ENCODE data around the gene SAMD11. TPM values are rescaled to one million over a fixed set of nuclear protein-coding genes. Genes with fewer than 3 reads are reported as not detected.

The SAMD11 gene
- total RNA-seq, 1 experiment from 2014 or later = 11.5 TPM

- ChIA-PET CTCF (interaction anchor here (0.8 kb wide), 1 partner anchor 84 kb away, joined by 3 read pairs; no protein-coding TSS in a partner anchor), POLR2A (no interaction called here), RAD21 (ENCODE audit: low non-redundant PET in 1 of 2, low total read pairs in 2 of 2, uncharacterized antibody in 2 of 2, unreplicated experiment in 2 of 2) (no interaction called here)
- Histone ChIP-seq H3K9me2 (ENCODE audit: insufficient read depth) (no peaks in the 10 kb centered on the region), H4K20me1 (ENCODE audit: insufficient read depth) (no peaks in the 10 kb centered on the region), H3K79me2 (ENCODE audit: insufficient read depth, low read length) (no peaks in the 10 kb centered on the region), H3K9ac (ENCODE audit: low read length) (no peak overlapping the region), H3K9me3 (ENCODE audit: control insufficient read depth in 1 of 2, insufficient read depth in 1 of 2, low read depth in 1 of 2, low read length in 2 of 2) (no peaks in the 10 kb centered on the region), H3K36me3 (ENCODE audit: control insufficient read depth in 1 of 2, insufficient read depth in 2 of 2, low read length in 2 of 2) (no peaks in the 10 kb centered on the region), H2AFZ (ENCODE audit: low read depth, low read length, poor library complexity, severe bottlenecking) (no peak overlapping the region), H3K4me2 (ENCODE audit: low read length) (no peak overlapping the region), H3K4me3 (replicated peaks in 1 of 2; ENCODE audit: low read depth in 1 of 2, low read length in 2 of 2) (no peak overlapping the region), H3K27ac (ENCODE audit: low read depth, low read length) (no peak overlapping the region), H3K27me3 (ENCODE audit: insufficient read depth, low read length) (no peaks in the 10 kb centered on the region), H3K4me1 (ENCODE audit: control insufficient read depth in 1 of 2, insufficient read depth in 2 of 2, low read length in 2 of 2) (peaks cover 10 to 18% of the 10 kb centered on the region in 2 experiments)
- no TSS peak for BruUV-seq (replicated peaks)
- ATAC-seq (no peak), DNase-seq (ENCODE audit: low read depth, low spot score) (no peak)
- no peak for TF ChIP-seq POLR2AphosphoS5 (IDR thresholded peaks at IDR 0.05; ENCODE audit: low read depth, low read length)
- no peak for TF ChIP-seq ZNF274 (IDR thresholded peaks at IDR 0.05; ENCODE audit: low read depth, low read length)
- no peak for TF ChIP-seq CBX3 (IDR thresholded peaks at IDR 0.05; ENCODE audit: low read depth)
- no peak for TF ChIP-seq EZH2phosphoT487 (IDR thresholded peaks at IDR 0.05; ENCODE audit: borderline replicate concordance)
- intact Hi-C loops (cut with micrococcal nuclease) = loop anchor here (5.0 kb wide), 1 partner anchor 82 kb away; no protein-coding TSS in a partner anchor
Observed at GRCh38 chr1:980137-980571, 56.4 kb downstream of the SAMD11 start.

DNA sequence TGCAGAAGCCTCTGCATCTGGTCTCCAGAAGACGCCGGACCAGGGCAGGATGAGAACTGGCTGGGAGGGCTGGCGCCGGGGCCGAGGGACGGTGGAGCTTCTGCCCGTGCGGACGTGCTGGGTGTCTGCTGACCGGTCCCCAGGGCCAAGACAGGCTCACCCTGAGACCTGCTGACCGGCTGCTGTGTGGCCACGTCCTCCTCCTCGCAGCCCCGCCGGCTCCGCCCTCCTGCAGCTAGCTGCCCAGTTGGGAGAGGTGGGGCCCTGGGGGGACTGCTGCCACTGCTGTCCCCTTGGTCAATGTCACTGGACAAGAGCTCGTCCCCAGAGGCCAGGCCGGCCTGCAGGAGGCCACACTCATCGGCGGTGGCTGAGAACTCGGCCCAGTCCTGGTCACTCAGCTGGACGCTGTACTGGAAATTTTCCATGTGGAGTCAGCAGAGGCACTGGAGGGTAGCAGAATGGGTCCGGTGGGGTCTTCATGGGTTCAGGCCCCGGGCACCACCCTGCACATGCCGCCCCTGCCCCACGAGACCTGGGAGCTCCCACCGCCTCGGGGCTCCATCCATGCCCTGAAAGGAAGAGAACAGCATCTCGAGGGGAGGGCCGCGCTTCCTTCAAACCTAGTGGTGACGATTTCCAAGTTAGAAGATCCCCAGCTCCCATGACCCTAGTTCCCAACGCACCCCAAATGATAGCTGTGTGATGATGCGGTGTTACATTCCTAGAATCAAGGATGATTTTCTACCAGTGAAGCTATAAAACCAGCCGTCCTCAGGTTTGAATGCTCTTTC lies 57.1 kb downstream of the SAMD11 start:
- no TSS peak for BruUV-seq (replicated peaks)
- ChIA-PET POLR2A (no interaction called here), RAD21 (ENCODE audit: low non-redundant PET in 1 of 2, low total read pairs in 2 of 2, uncharacterized antibody in 2 of 2, unreplicated experiment in 2 of 2) (no interaction called here), CTCF (interaction anchor here (0.6 to 0.8 kb wide), 2 partner anchors 14 to 83 kb away, joined by 3 read pairs; no protein-coding TSS in a partner anchor)
- Histone ChIP-seq H3K9ac (ENCODE audit: low read length) (no peak overlapping the region), H2AFZ (ENCODE audit: low read depth, low read length, poor library complexity, severe bottlenecking) (no peak overlapping the region), H3K4me3 (replicated peaks in 1 of 2; ENCODE audit: low read depth in 1 of 2, low read length in 2 of 2) (no peak overlapping the region), H3K9me3 (ENCODE audit: control insufficient read depth in 1 of 2, insufficient read depth in 1 of 2, low read depth in 1 of 2, low read length in 2 of 2) (no peaks in the 10 kb centered on the region), H3K36me3 (ENCODE audit: control insufficient read depth in 1 of 2, insufficient read depth in 2 of 2, low read length in 2 of 2) (no peaks in the 10 kb centered on the region), H3K27me3 (ENCODE audit: insufficient read depth, low read length) (no peaks in the 10 kb centered on the region), H3K4me2 (ENCODE audit: low read length) (no peak overlapping the region), H3K4me1 (ENCODE audit: control insufficient read depth in 1 of 2, insufficient read depth in 2 of 2, low read length in 2 of 2) (peaks cover 4 to 12% of the 10 kb centered on the region in 2 experiments), H3K27ac (ENCODE audit: low read depth, low read length) (no peak overlapping the region), H4K20me1 (ENCODE audit: insufficient read depth) (no peaks in the 10 kb centered on the region), H3K9me2 (ENCODE audit: insufficient read depth) (no peaks in the 10 kb centered on the region), H3K79me2 (ENCODE audit: insufficient read depth, low read length) (no peaks in the 10 kb centered on the region)
- no peak for ATAC-seq
- DNase-seq (ENCODE audit: low read depth, low spot score) = no peak
- intact Hi-C loops (cut with micrococcal nuclease) = loop anchor here (5.0 kb wide), 1 partner anchor 82 kb away; no protein-coding TSS in a partner anchor
- TF ChIP-seq, protein P1, sequence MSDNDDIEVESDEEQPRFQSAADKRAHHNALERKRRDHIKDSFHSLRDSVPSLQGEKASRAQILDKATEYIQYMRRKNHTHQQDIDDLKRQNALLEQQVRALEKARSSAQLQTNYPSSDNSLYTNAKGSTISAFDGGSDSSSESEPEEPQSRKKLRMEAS (IDR thresholded peaks at IDR 0.05) = no peak
- TF ChIP-seq ATF3 (IDR thresholded peaks at IDR 0.05) (no peak), CTCF (IDR thresholded peaks at IDR 0.05 in 2 of 3, conservative IDR thresholded peaks at IDR 0.05 in 1 of 3; ENCODE audit: borderline replicate concordance in 1 of 3, insufficient read depth in 1 of 3, low read depth in 2 of 3, low read length in 2 of 3) (no peak), SRF (IDR thresholded peaks at IDR 0.05; ENCODE audit: low read depth) (no peak), EGR1 (IDR thresholded peaks at IDR 0.05; ENCODE audit: low read depth) (no peak), EZH2 (IDR thresholded peaks at IDR 0.05) (no peak), ZNF274 (IDR thresholded peaks at IDR 0.05; ENCODE audit: low read depth, low read length) (no peak), CBX3 (IDR thresholded peaks at IDR 0.05; ENCODE audit: low read depth) (no peak), REST (IDR thresholded peaks at IDR 0.05; ENCODE audit: low read depth) (no peak), CEBPB (IDR thresholded peaks at IDR 0.05; ENCODE audit: low read depth) (no peak), RAD21 (IDR thresholded peaks at IDR 0.05; ENCODE audit: low read depth) (no peak)
